ENCODE results near the gene TMEM163.

Gene TMEM163

DNA sequence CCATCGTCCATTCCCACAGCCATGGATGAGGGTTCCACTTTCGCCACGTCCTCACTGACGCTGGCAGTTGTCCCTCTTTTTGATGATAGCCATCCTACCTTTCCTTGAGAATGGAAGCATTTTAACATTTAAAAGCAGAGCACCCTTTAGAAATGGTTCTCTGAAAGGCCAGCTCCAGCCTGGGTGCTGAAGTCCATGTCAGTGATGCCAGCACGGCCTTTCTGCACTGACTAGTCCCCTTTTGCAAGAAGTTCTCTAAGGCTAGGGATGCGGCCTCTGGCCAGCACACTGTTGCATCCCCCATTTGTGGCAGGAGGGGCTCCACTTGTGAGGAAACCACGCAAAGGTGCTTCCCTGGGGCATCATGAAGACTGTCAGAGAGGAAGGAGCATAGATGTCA is 261.4 kb downstream of the TMEM163 start:
- H3K4me3 ChIP-seq (ENCODE audit: low read depth, low read length), result no peak overlapping the region
- TF ChIP-seq, protein P1, sequence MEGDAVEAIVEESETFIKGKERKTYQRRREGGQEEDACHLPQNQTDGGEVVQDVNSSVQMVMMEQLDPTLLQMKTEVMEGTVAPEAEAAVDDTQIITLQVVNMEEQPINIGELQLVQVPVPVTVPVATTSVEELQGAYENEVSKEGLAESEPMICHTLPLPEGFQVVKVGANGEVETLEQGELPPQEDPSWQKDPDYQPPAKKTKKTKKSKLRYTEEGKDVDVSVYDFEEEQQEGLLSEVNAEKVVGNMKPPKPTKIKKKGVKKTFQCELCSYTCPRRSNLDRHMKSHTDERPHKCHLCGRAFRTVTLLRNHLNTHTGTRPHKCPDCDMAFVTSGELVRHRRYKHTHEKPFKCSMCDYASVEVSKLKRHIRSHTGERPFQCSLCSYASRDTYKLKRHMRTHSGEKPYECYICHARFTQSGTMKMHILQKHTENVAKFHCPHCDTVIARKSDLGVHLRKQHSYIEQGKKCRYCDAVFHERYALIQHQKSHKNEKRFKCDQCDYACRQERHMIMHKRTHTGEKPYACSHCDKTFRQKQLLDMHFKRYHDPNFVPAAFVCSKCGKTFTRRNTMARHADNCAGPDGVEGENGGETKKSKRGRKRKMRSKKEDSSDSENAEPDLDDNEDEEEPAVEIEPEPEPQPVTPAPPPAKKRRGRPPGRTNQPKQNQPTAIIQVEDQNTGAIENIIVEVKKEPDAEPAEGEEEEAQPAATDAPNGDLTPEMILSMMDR (conservative IDR thresholded peaks at IDR 0.05; ENCODE audit: low read depth, low read length), result no peak
- DNase-seq (ENCODE audit: low read depth), result no peak

GRCh38 chr2:134455426-134455825 is 263.4 kb downstream of the TMEM163 start:
- TF ChIP-seq, protein P1 (conservative IDR thresholded peaks at IDR 0.05; ENCODE audit: low read depth, low read length), result no peak
- H3K4me3 ChIP-seq (ENCODE audit: low read depth, low read length), result no peak overlapping the region
- DNase-seq (ENCODE audit: low read depth), result no peak

GRCh38 chr2:134454931-134455330 is 263.9 kb downstream of the TMEM163 start:
- no peak for DNase-seq (ENCODE audit: low read depth)
- TF ChIP-seq, protein P1 (conservative IDR thresholded peaks at IDR 0.05; ENCODE audit: low read depth, low read length), result no peak
- H3K4me3 ChIP-seq (ENCODE audit: low read depth, low read length), result no peak overlapping the region

DNA sequence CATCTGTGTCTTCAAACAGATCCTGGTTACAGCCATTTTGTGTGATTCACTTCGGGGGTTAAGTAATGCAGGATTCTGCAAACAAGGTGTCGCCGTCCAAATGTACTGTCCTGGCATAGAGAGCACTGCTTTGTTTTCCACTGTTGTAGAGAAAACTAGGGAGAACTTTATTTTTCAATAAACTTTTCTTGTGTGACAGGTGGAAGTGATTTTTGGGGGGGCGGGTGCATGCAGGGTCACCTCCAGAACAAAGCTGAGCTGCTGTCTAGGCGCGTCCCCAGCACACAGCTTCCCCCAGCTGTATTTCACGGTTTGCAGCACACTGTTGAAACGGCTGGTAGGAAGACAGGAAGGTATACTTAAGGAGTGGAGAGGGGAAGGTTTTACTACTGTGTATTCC is 264.4 kb downstream of the TMEM163 start:
- TF ChIP-seq, protein P1 (conservative IDR thresholded peaks at IDR 0.05; ENCODE audit: low read depth, low read length), result no peak
- no peak for DNase-seq (ENCODE audit: low read depth)
- no peak overlapping the region for H3K4me3 ChIP-seq (ENCODE audit: low read depth, low read length)

DNA sequence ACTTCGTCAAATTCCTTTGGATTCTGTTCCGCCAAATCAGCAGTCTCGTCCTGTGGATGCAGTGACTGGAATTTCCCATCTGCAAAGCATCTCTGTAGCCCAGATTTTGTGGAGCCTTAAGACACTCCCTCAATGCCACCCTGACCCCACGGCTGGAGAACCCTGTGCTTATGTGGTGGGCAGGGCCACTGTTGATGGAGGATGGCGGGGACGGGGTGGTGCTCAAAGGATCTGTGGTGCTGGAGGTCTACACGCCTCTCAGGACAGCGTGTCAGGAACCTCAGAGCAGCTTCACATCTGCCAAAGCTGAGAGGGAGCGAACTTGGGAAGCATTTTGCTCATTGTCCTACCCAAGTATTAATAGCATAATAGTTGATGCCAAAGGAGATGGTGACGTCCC is 264.8 kb downstream of the TMEM163 start:
- no peak overlapping the region for H3K4me3 ChIP-seq (ENCODE audit: low read depth, low read length)
- TF ChIP-seq, protein P1 (conservative IDR thresholded peaks at IDR 0.05; ENCODE audit: low read depth, low read length), result no peak
- DNase-seq (ENCODE audit: low read depth), result no peak

GRCh38 chr2:134453476-134453875 is 265.3 kb downstream of the TMEM163 start:
- no peak overlapping the region for H3K4me3 ChIP-seq (ENCODE audit: low read depth, low read length)
- TF ChIP-seq, protein P1 (conservative IDR thresholded peaks at IDR 0.05; ENCODE audit: low read depth, low read length), result no peak
- DNase-seq (ENCODE audit: low read depth), result no peak

DNA sequence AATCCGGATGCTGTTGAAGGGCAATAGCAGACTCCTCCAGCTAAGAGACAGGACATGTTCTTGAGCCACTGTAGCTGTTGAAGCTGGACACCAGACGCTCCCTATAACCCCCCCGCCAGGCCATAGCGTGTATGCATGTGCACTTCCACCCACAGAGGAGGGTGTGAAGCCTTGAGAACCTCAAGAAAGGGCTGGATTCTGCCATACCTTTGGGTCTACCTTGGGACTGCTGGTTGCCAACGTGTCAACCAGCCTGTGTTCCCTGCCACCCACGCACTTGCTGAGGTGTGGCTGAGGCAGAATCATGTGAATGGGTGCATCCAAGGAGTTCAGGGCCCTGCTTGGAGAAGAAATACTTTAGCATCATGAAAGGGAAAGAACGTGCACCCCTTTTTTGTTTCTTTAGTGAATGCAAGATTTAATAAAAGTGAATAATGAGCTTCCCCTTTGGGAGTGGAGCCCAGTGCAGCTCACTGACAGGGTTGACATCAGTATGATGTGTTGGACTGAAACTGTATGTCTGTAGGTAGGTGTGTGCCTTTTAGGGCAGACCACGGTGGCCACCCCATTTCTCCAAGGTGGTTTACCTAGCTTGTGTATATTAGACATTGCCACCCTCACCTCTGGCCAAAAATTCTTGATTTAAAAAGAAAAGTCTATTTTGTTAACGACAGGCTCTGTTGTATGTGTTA is 266.6 kb downstream of the TMEM163 start:
- H3K4me3 ChIP-seq (ENCODE audit: low read depth, low read length), result no peak overlapping the region
- no peak for DNase-seq (ENCODE audit: low read depth)
- TF ChIP-seq, protein P1 (conservative IDR thresholded peaks at IDR 0.05; ENCODE audit: low read depth, low read length), result no peak
